Mucosa of stomach (tissue), 1 donor: ENCODE results near the gene SECTM1.
A peak's percentile ranks its signal among the peaks of the same experiment; 100 is the strongest.

ENCODE experiments used
- H3K27me3 ChIP-seq: one replicate; pipeline ENCODE4 v1.7.0; 2013; ENCODE audit warnings: mild to moderate bottlenecking, low read length; ENCODE audit not compliant: control insufficient read depth, insufficient read depth
- H3K36me3 ChIP-seq: one replicate; pipeline ENCODE4 v1.7.0; 2013; ENCODE audit warnings: low read length; ENCODE audit not compliant: control insufficient read depth, insufficient read depth
- H3K4me1 ChIP-seq: one replicate; pipeline ENCODE4 v1.7.0; 2013; ENCODE audit warnings: mild to moderate bottlenecking, low read length; ENCODE audit not compliant: control insufficient read depth, insufficient read depth
- H3K4me3 ChIP-seq: one replicate; pipeline ENCODE4 v1.7.0; 2013; ENCODE audit warnings: low read length
- H3K9ac ChIP-seq: one replicate; pipeline ENCODE4 v1.7.0; 2013; ENCODE audit warnings: mild to moderate bottlenecking, low read length, moderate library complexity
- H3K9me3 ChIP-seq: one replicate; pipeline ENCODE4 v1.7.0; 2013; ENCODE audit warnings: mild to moderate bottlenecking, low read length, moderate library complexity; ENCODE audit not compliant: control insufficient read depth
- donor health status: Pancreatic carcinoma.

The SECTM1 gene

DNA sequence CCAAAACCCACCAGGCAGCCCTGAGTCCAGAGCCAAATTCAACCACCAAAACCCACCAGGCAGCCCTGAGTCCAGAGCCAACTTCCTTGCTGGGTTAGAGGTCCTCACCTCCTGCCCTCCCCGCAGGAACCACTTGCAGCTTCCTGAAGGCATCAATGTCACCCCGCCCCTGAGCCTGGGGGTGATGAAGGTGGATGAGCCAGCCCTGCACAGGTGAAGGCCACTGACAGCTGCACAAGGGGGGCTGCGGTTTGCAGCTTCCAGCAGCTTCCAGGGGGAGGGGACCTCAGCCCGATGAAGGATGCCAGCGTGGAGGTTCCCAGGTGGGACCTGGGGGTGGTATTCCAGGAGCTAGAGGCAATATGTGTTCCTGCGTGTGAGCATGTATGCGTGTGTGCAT, 52.5 kb downstream of the SECTM1 start:
- Histone ChIP-seq H3K27me3 (no peaks in the 10 kb centered on the region), H3K9me3 (no peaks in the 10 kb centered on the region), H3K4me1 (peaks cover 38% of the 10 kb centered on the region), H3K9ac (no peak overlapping the region), H3K4me3 (no peak overlapping the region), H3K36me3 (no peaks in the 10 kb centered on the region)

DNA sequence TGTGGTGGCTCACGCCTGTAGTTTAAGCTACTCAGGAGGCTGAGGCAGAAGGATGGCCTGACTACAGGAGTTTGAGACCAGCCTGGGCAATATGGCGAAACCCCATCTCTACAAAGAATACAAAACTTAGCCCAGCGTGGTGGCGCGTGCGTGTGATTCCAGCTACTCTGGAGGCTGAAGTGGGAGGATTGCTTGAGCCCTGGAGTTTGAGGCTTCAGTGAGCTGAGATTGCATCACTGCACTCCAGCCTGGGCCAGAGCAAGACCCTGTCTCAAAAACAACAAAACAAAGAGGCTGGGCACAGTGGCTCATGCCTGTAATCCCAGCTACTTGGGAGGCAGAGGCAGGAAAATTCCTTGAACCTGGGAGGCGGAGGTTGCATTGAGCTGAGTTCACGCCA, 53.0 kb downstream of the SECTM1 start:
- Histone ChIP-seq H3K27me3 (no peaks in the 10 kb centered on the region), H3K36me3 (no peaks in the 10 kb centered on the region), H3K9ac (no peak overlapping the region), H3K9me3 (no peaks in the 10 kb centered on the region), H3K4me3 (no peak overlapping the region), H3K4me1 (peaks cover 38% of the 10 kb centered on the region)

DNA sequence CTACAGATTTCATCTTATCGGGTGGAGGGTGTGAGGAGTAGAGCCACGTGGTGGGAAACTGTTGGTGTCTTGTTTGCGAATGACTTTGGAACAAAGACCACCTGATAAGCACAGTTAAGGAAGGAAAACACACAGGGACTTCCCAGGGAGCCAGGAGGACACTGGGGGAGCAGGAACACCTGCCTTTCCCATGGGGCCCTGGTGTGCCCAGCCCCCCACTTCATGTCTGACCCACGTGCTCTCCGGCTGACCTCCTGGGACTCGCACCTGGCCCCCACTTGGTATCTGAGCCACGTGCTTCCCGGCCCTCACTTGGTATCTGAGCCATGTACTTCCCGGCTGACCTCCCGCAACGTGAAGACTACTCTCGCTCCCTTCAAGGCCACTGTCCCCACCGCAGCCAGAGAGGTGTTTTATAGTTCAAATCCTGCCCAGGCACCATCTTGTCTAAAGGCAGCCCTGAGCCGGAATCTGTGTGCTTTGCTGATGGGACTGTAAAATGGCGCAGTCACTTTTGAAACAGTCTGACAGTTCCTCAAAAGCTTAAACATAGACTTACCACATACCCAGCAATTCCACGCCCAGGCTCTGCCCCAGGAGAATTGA, 54.7 kb downstream of the SECTM1 start:
- Histone ChIP-seq H3K27me3 (no peaks in the 10 kb centered on the region), H3K4me3 (no peak overlapping the region), H3K9ac (no peak overlapping the region), H3K36me3 (no peaks in the 10 kb centered on the region), H3K9me3 (no peaks in the 10 kb centered on the region), H3K4me1 (peaks cover 47% of the 10 kb centered on the region)

DNA sequence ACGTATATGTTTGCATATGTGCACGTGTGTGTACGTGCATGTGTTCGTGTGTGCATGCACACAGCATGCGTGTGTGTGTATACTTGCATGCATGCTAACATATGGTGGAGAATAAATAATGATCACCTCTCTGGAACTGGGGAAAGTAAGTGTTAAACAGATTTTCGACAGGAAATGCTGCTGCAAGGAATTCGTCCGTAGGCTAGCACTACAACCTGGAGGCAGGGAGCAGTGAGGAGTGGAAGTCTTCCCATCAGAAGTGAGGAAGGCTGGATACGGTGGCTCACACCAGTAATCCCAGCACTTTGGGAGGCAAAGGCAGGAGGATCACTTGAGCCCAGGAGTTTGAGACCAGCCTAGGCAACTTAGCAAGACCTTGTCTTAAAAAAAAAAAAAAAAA, 55.3 kb downstream of the SECTM1 start:
- H3K4me1 ChIP-seq: peaks cover 44% of the 10 kb centered on the region

DNA sequence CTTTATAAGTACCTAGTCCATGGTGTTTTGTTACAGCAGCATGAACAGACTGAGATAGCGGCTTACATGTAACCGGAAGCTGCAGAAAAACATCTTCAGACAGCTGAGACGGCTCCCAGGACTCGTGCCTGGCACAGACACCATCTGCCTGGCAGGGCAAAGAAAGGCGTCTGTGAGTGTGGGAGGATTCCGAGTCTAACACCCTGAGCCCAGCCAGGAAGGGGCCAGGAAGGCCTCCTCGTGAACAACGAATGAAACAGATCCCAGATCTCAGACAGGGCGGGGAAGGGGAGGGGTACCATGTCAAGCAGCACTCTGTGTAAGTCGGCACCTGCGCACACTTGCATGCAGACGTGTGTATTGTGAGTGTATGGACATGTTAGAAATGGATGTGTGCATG, 55.7 kb downstream of the SECTM1 start:
- Histone ChIP-seq H3K9me3 (no peaks in the 10 kb centered on the region), H3K4me1 (peaks cover 40% of the 10 kb centered on the region), H3K9ac (no peak overlapping the region), H3K27me3 (no peaks in the 10 kb centered on the region), H3K36me3 (no peaks in the 10 kb centered on the region), H3K4me3 (no peak overlapping the region)

More for the DNA sequence above, 55.3 kb downstream of the SECTM1 start:
- Histone ChIP-seq H3K36me3 (no peaks in the 10 kb centered on the region), H3K4me3 (no peak overlapping the region), H3K9me3 (no peaks in the 10 kb centered on the region), H3K9ac (no peak overlapping the region), H3K27me3 (no peaks in the 10 kb centered on the region)

DNA sequence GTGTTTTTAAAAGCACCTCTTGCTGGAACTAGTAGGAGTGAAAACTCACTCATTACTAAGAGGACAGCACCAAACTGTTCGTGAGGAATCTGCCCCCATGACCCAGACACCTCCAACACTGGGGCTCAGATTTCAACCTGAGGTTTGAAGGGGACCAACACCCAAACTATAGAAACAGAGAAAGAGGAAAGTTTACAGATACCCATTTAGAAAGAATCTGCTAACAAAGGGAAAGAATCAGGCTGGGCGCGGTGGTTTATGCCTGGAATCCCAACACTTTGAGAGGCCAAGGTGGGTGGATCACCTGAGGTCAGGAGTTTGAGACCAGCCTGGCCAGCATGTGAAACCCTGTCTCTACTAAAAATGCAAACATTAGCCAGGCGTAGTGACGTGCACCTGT, 56.6 kb downstream of the SECTM1 start:
- no peak overlapping the region for H3K4me3 ChIP-seq
- no peaks in the 10 kb centered on the region for H3K27me3 ChIP-seq
- H3K4me1 ChIP-seq: peaks cover 34% of the 10 kb centered on the region
- no peaks in the 10 kb centered on the region for H3K9me3 ChIP-seq
- no peak overlapping the region for H3K9ac ChIP-seq
- no peaks in the 10 kb centered on the region for H3K36me3 ChIP-seq

DNA sequence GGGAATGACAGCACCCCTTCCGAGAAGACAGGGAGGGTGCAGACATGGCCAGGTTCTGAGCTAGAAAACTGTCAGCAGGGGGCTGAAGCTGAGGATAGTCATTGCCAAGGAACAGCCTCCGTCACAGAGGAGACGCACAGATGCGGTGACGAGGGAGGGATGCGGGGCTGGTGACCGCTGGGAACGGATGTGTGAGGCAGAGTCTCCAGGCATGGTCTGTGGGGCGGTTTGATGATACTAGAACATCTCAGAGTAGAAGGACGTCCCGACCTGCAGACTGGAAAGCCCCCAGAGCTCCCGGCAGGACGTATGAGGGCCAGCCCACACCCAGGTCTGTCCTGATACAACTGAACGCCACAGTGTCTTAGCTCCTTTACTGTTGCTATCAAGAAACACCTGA, 58.2 kb downstream of the SECTM1 start:
- H3K27me3 ChIP-seq: no peaks in the 10 kb centered on the region
- H3K9me3 ChIP-seq: no peaks in the 10 kb centered on the region
- H3K4me3 ChIP-seq: no peak overlapping the region
- H3K9ac ChIP-seq: no peak overlapping the region
- peaks cover 37% of the 10 kb centered on the region for H3K4me1 ChIP-seq
- H3K36me3 ChIP-seq: peaks cover 6% of the 10 kb centered on the region

DNA sequence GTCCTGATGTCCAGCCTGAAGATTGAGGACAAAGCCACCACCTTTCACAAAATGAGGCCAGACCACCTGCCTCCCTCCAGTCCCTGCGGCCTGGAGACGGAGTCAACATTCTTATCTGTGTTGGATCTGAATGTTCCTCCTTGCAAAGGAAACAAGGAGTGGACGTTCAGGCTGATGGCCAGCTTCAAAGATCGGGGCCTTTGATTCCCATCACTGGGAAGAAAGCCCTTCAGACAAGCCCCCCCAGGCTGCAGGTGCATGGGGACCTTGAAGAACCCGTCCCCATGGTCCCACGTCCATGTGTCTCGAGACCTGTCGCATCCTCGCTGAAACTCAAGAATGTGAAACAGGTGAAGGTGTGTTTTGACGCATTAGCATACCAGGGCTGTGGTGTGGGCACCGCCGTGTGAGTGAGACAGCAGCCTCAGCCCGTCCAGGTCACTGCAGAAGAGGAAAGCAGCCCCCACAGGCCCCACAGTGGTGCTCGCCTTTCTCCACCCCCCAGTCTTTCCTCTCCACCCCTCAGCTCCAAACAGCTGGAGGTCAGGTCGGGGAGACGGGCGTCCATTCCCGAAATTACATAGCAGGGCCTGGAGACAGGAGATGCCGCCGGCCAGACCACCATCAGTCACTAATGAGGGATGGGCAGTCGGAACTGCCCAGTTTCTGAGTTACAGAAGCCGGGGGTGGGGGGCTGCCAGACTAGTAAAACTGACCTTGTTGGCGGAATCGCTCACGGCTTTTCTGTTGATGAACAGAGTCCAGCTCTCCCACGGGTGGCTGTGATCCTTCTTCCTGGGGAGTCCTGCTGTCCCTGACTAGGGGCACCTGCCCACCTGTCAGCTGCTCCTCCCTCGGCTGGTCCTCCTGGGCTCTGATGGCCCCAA, 59.2 kb downstream of the SECTM1 start:
- H3K27me3 ChIP-seq: no peaks in the 10 kb centered on the region
- peak overlapping the region; percentile 87 for H3K9ac ChIP-seq
- H3K9me3 ChIP-seq: no peaks in the 10 kb centered on the region
- peaks cover 6% of the 10 kb centered on the region for H3K36me3 ChIP-seq
- peak overlapping the region; percentile 51 for H3K4me3 ChIP-seq
- peaks cover 47% of the 10 kb centered on the region for H3K4me1 ChIP-seq

DNA sequence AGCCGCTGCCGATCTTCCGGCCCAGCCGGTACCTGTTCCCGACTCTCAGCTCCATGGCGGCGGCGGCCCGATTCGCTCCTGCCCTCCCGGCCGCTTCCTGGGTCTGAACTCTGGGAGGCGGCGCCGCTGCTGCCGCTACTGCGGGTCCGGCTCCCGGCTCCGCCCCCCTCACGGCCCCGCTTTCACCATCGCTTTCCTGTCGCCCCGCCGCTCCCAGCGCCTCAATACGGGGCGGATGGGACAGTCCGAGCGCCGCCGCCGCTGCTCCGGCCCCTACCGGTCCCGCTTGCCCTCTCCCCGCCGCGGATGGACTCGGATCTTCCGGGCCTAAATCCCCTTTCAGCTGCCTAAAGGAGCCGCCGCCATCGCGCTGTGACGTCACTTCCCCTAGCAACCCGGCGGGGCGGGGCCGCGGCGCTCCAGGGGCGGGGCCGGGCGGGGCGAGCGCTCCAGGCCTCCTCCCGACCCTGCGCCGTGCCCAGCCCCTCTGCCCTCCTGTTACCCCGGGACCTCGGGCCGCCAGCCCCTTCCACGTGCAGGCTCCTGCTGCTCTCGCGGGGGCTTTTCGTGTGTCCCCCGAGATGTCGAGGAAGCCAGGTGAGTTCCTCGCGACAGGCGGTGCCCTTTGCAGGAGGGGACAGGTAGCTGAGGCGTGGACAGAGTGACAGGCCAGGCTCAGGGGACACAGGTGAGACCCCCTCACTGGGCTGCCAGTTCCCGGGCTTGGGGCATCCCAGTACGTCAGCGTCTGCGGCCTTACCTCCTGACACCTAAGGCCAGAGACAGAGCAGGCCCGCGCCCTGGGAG, 60.0 kb downstream of the SECTM1 start, which contains the start of gene CSNK1D:
Gene CSNK1D (minus strand): TSS at position 374 of the 807 bp plus-strand sequence. CDS start 319 bp downstream, at position 55.
- peaks cover 6% of the 10 kb centered on the region for H3K36me3 ChIP-seq
- H3K9ac ChIP-seq: peak within 1 kb of the TSS; percentile 87
- H3K9me3 ChIP-seq: no peaks in the 10 kb centered on the region
- peaks cover 49% of the 10 kb centered on the region for H3K4me1 ChIP-seq
- H3K4me3 ChIP-seq: peak within 1 kb of the TSS; percentile 51
- no peaks in the 10 kb centered on the region for H3K27me3 ChIP-seq

DNA sequence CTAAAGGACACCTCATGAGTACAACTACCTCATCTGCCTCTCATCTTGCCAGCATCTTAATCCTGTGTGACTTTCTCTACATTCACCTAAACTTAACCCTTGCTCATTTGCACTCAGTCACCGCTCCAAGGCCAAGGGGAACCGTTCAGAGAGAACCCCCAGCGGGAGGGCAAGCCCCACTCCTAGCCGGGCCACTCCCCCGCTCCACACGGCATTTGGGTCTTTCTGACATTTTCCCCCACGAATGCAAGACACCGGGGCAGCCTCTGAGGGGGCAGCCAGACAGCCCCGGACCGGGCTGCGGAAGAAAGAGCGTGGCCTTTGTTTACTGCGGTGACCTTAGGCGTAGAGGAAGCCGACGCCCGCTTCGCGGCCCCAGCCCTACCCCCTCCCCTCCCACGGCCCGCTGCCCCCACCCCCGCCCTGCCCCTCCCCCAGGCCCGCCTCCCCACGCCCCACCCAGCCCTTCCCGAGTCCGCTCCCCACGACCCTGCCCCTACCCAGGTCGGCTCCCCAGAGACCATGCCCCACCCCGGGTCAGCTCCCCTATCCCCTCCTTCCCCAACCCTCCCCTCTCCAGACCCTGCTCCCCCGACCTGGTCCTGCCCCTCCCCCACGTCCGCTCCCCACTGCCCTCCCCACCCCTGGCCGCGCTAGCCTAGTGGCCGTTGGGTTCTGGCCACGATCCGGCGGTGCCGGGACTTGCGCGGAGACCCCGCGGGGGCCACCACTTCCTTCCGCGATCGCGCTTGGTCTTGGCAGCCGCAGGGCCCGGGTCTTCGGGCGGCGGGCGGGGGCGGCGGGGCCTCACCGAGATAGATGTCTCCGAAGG, 60.9 kb downstream of the SECTM1 start:
- H3K9me3 ChIP-seq: no peaks in the 10 kb centered on the region
- peaks cover 56% of the 10 kb centered on the region for H3K4me1 ChIP-seq
- H3K27me3 ChIP-seq: no peaks in the 10 kb centered on the region
- peak overlapping the region; percentile 87 for H3K9ac ChIP-seq
- H3K36me3 ChIP-seq: peaks cover 6% of the 10 kb centered on the region
- H3K4me3 ChIP-seq: no peak overlapping the region

DNA sequence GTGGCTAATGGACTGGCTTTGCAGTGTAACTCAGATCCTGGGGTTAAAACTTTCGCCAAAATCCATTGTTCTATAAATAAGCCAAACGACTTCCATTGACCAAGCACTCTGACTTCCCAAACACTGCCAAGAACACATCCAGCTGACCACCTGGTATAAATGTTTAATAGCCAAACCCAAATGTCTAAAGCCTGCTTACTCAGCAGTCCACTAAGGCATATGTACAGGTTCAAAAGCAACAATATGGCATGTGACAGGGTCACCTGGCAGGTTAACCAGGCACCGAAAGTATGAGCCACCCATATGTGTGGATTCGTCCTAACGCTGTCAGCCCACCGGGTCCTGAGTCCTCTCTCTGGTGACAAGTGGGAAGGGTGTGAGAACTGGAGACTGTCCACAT, 62.2 kb downstream of the SECTM1 start:
- Histone ChIP-seq H3K27me3 (no peaks in the 10 kb centered on the region), H3K9me3 (no peaks in the 10 kb centered on the region), H3K4me1 (peaks cover 67% of the 10 kb centered on the region), H3K4me3 (no peak overlapping the region), H3K36me3 (peaks cover 6% of the 10 kb centered on the region), H3K9ac (no peak overlapping the region)
